ENCODE measurements around the gene NXPE3. TPM values are rescaled to one million over a fixed set of nuclear protein-coding genes. Genes with fewer than 3 reads are reported as not detected.

NXPE3 gene
- total RNA-seq, 4 donors from 2014 or later: 1.4 to 62.7 (median 3.2) TPM

GRCh38 chr3:101796077-101796680 is 17.2 kb downstream of the NXPE3 start:
- no peak for DNase-seq
- H3K36me3 ChIP-seq: peaks cover 0 to under 1% (median 0%) of the 10 kb centered on the region in 3 donors
- no peaks in the 10 kb centered on the region for H3K9me3 ChIP-seq
- H3K27me3 ChIP-seq: no peaks in the 10 kb centered on the region
- no peak overlapping the region for H3K4me3 ChIP-seq
- no peak overlapping the region for H3K27ac ChIP-seq
- H3K4me1 ChIP-seq: peaks cover 0 to 7% (median 0%) of the 10 kb centered on the region in 4 donors
- no peak for TF ChIP-seq POLR2A (IDR thresholded peaks at IDR 0.05)
- TF ChIP-seq, protein P1, sequence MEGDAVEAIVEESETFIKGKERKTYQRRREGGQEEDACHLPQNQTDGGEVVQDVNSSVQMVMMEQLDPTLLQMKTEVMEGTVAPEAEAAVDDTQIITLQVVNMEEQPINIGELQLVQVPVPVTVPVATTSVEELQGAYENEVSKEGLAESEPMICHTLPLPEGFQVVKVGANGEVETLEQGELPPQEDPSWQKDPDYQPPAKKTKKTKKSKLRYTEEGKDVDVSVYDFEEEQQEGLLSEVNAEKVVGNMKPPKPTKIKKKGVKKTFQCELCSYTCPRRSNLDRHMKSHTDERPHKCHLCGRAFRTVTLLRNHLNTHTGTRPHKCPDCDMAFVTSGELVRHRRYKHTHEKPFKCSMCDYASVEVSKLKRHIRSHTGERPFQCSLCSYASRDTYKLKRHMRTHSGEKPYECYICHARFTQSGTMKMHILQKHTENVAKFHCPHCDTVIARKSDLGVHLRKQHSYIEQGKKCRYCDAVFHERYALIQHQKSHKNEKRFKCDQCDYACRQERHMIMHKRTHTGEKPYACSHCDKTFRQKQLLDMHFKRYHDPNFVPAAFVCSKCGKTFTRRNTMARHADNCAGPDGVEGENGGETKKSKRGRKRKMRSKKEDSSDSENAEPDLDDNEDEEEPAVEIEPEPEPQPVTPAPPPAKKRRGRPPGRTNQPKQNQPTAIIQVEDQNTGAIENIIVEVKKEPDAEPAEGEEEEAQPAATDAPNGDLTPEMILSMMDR (IDR thresholded peaks at IDR 0.05): no peak

GRCh38 chr3:101801174-101801573 is 22.2 kb downstream of the NXPE3 start:
- H3K27me3 ChIP-seq: no peaks in the 10 kb centered on the region
- H3K27ac ChIP-seq: no peak overlapping the region
- no peak overlapping the region for H3K4me3 ChIP-seq
- TF ChIP-seq, protein P1 (IDR thresholded peaks at IDR 0.05): no peak
- TF ChIP-seq POLR2A (IDR thresholded peaks at IDR 0.05): no peak
- no peaks in the 10 kb centered on the region for H3K4me1 ChIP-seq
- H3K9me3 ChIP-seq: no peaks in the 10 kb centered on the region
- DNase-seq: no peak
- H3K36me3 ChIP-seq: peaks cover 0 to 8% (median 0%) of the 10 kb centered on the region in 3 donors

DNA sequence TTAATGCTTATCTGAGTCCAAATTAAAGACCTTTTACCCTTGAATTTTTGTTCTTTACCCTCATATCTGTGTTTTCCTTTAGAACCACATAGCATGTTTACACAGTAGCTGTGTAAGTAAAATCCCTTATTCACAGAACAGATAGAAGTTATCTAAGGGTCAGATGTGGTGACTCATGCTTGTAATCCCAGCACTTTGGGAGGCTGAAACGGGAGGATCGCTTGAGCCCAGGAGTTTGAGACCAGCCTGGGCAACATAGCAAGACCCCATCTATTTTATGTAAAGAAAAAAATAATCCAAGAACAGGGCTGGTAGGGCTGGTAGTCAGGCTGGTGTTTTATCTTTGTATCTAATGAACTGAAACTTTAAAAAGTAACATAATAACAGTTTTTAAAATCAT is 23.2 kb downstream of the NXPE3 start:
- H3K27ac ChIP-seq: no peak overlapping the region
- H3K4me3 ChIP-seq: no peak overlapping the region
- no peak for DNase-seq
- TF ChIP-seq POLR2A (IDR thresholded peaks at IDR 0.05): no peak
- H3K9me3 ChIP-seq: no peaks in the 10 kb centered on the region
- H3K4me1 ChIP-seq: no peaks in the 10 kb centered on the region
- no peaks in the 10 kb centered on the region for H3K27me3 ChIP-seq
- H3K36me3 ChIP-seq: peaks cover 0 to 8% (median 0%) of the 10 kb centered on the region in 3 donors

GRCh38 chr3:101803173-101803782 is 24.3 kb downstream of the NXPE3 start:
- no peak for TF ChIP-seq POLR2A (IDR thresholded peaks at IDR 0.05)
- TF ChIP-seq, protein P1 (IDR thresholded peaks at IDR 0.05): peak; percentile 68 to 90 (median 88)
- Histone ChIP-seq H3K4me3 (no peak overlapping the region), H3K27ac (no peak overlapping the region), H3K9me3 (no peaks in the 10 kb centered on the region), H3K36me3 (peaks cover 0 to 8% (median 0%) of the 10 kb centered on the region in 3 donors), H3K27me3 (no peaks in the 10 kb centered on the region), H3K4me1 (no peaks in the 10 kb centered on the region)
- DNase-seq: peak in 2 of 3 donors; percentile 44 to 79

GRCh38 chr3:101803939-101804338 is 24.9 kb downstream of the NXPE3 start:
- peaks cover 0 to 8% (median 0%) of the 10 kb centered on the region in 3 donors for H3K36me3 ChIP-seq
- no peak for TF ChIP-seq POLR2A (IDR thresholded peaks at IDR 0.05)
- TF ChIP-seq, protein P1 (IDR thresholded peaks at IDR 0.05): no peak
- H3K27ac ChIP-seq: no peak overlapping the region
- H3K4me3 ChIP-seq: no peak overlapping the region
- no peaks in the 10 kb centered on the region for H3K27me3 ChIP-seq
- H3K4me1 ChIP-seq: peaks cover 0 to 2% (median 0%) of the 10 kb centered on the region in 4 donors
- no peak for DNase-seq
- no peaks in the 10 kb centered on the region for H3K9me3 ChIP-seq

DNA sequence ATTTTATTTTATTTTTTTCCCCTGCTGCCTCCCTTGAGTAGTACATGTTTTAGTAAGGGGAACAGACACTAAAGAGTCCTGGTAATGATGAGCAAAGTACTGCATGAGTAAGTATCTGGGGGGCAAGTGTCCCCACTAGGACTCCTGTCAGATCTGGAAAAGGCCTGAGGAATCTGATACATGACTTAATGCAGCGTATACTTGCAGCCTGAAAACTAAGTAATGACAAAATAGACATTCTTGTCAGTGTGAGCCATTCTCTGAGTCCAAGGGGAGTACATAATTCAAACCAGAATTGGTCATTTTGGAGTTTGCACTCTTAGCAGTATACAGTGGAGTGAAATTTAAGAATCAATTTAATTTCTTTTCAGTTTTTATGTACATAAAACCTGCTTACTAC is 27.5 kb downstream of the NXPE3 start:
- Histone ChIP-seq H3K9me3 (no peaks in the 10 kb centered on the region), H3K36me3 (peaks cover 0 to 4% (median 0%) of the 10 kb centered on the region in 3 donors), H3K4me3 (no peak overlapping the region), H3K4me1 (peaks cover 0 to 7% (median 0%) of the 10 kb centered on the region in 4 donors), H3K27me3 (no peaks in the 10 kb centered on the region), H3K27ac (no peak overlapping the region)
- no peak for TF ChIP-seq POLR2A (IDR thresholded peaks at IDR 0.05)
- TF ChIP-seq, protein P1 (IDR thresholded peaks at IDR 0.05): no peak
- no peak for DNase-seq

All from Peyer's patch (tissue), 4 donors.